HUES64 (cell line): ENCODE data around the gene AIFM1.

ENCODE experiments used
- H3K27ac ChIP-seq: 2 replicates; pipeline ENCODE4 v1.7.0; 2013; ENCODE audit warnings: low read depth, low read length, inconsistent platforms
- H3K27me3 ChIP-seq: 2 replicates; pipeline ENCODE4 v1.6.1; 2013; ENCODE audit warnings: mild to moderate bottlenecking, low read length; ENCODE audit not compliant: insufficient read depth
- H3K36me3 ChIP-seq: 2 replicates; pipeline ENCODE4 v1.6.1; 2013; ENCODE audit warnings: mild to moderate bottlenecking, low read length; ENCODE audit not compliant: insufficient read depth
- H3K4me1 ChIP-seq: 2 replicates; pipeline ENCODE4 v1.6.1; 2013; ENCODE audit warnings: mild to moderate bottlenecking, low read length, moderate library complexity; ENCODE audit not compliant: insufficient read depth
- H3K4me3 ChIP-seq: 2 replicates; pipeline ENCODE4 v1.5.1; 2013; ENCODE audit warnings: mild to moderate bottlenecking, low read length, moderate library complexity
- H3K9ac ChIP-seq: 2 replicates; pipeline ENCODE4 v1.6.1; 2013; ENCODE audit warnings: mild to moderate bottlenecking, low read depth, low read length
- H3K9me3 ChIP-seq: 2 replicates; pipeline ENCODE4 v1.6.1; 2013; ENCODE audit warnings: low read depth, low read length; ENCODE audit not compliant: insufficient read depth
- WGBS: fragments of 150-250, 120-280 bp; methylation state at CpG from one replicate; pipeline ENCODE4 v1.1.7; 2013; ENCODE audit warnings: missing lambda C conversion rate; 5-methylcytosine and 5-hydroxymethylcytosine counted together

AIFM1 gene

GRCh38 chrX:130105244-130105643, 60.4 kb downstream of the AIFM1 start:
- Histone ChIP-seq H3K4me3 (no peak overlapping the region), H3K9me3 (no peaks in the 10 kb centered on the region), H3K36me3 (no peaks in the 10 kb centered on the region), H3K27me3 (peaks cover 21% of the 10 kb centered on the region), H3K9ac (no peak overlapping the region), H3K4me1 (peaks cover 12% of the 10 kb centered on the region), H3K27ac (no peak overlapping the region)
- WGBS: 62% methylated on average over 1 of the region's 3 CpGs

- peaks cover 6% of the 10 kb centered on the region for H3K4me1 ChIP-seq
- H3K9me3 ChIP-seq: no peaks in the 10 kb centered on the region
- WGBS: 0% methylated on average over 1 of the region's 3 CpGs
These were observed 62.0 kb downstream of the AIFM1 start for GRCh38 chrX:130103605-130104004.

GRCh38 chrX:130100180-130100579, 65.5 kb downstream of the AIFM1 start:
- H3K36me3 ChIP-seq: no peaks in the 10 kb centered on the region
- no peak overlapping the region for H3K4me3 ChIP-seq
- no peak overlapping the region for H3K27ac ChIP-seq
- H3K27me3 ChIP-seq: no peaks in the 10 kb centered on the region
- no peak overlapping the region for H3K9ac ChIP-seq
- WGBS: 88% methylated on average over 5 of the region's 5 CpGs
- no peaks in the 10 kb centered on the region for H3K4me1 ChIP-seq
- H3K9me3 ChIP-seq: no peaks in the 10 kb centered on the region

More at GRCh38 chrX:130103605-130104004, 62.0 kb downstream of the AIFM1 start:
- Histone ChIP-seq H3K27ac (no peak overlapping the region), H3K36me3 (no peaks in the 10 kb centered on the region), H3K27me3 (peaks cover 4% of the 10 kb centered on the region), H3K9ac (no peak overlapping the region), H3K4me3 (no peak overlapping the region)

- Histone ChIP-seq H3K27me3 (no peaks in the 10 kb centered on the region), H3K9ac (no peak overlapping the region), H3K9me3 (no peaks in the 10 kb centered on the region), H3K27ac (no peak overlapping the region), H3K4me1 (no peaks in the 10 kb centered on the region), H3K4me3 (no peak overlapping the region), H3K36me3 (no peaks in the 10 kb centered on the region)
- 65% methylated on average over 5 of the region's 5 CpGs for WGBS
These were observed 67.5 kb downstream of the AIFM1 start for GRCh38 chrX:130098210-130098552.

GRCh38 chrX:130097507-130098209, 68.0 kb downstream of the AIFM1 start:
- WGBS: 57% methylated on average over 13 of the region's 14 CpGs
- H3K36me3 ChIP-seq: no peaks in the 10 kb centered on the region
- H3K9me3 ChIP-seq: no peaks in the 10 kb centered on the region
- no peaks in the 10 kb centered on the region for H3K4me1 ChIP-seq
- H3K27me3 ChIP-seq: no peaks in the 10 kb centered on the region
- H3K9ac ChIP-seq: no peak overlapping the region
- no peak overlapping the region for H3K27ac ChIP-seq
- no peak overlapping the region for H3K4me3 ChIP-seq

GRCh38 chrX:130095249-130096030, 70.2 kb downstream of the AIFM1 start:
- 86% methylated on average over 5 of the region's 6 CpGs for WGBS
- H3K27ac ChIP-seq: no peak overlapping the region
- H3K36me3 ChIP-seq: no peaks in the 10 kb centered on the region
- no peak overlapping the region for H3K4me3 ChIP-seq
- no peak overlapping the region for H3K9ac ChIP-seq
- no peaks in the 10 kb centered on the region for H3K27me3 ChIP-seq
- H3K4me1 ChIP-seq: no peaks in the 10 kb centered on the region
- no peaks in the 10 kb centered on the region for H3K9me3 ChIP-seq

GRCh38 chrX:130094696-130095095, 70.9 kb downstream of the AIFM1 start:
- Histone ChIP-seq H3K4me3 (no peak overlapping the region), H3K4me1 (no peaks in the 10 kb centered on the region), H3K27me3 (no peaks in the 10 kb centered on the region), H3K27ac (no peak overlapping the region), H3K9ac (no peak overlapping the region), H3K36me3 (no peaks in the 10 kb centered on the region), H3K9me3 (no peaks in the 10 kb centered on the region)
- WGBS: 84% methylated on average over 8 of the region's 8 CpGs

GRCh38 chrX:130093271-130093670, 72.4 kb downstream of the AIFM1 start:
- H3K9ac ChIP-seq: no peak overlapping the region
- H3K27me3 ChIP-seq: no peaks in the 10 kb centered on the region
- H3K36me3 ChIP-seq: no peaks in the 10 kb centered on the region
- no peak overlapping the region for H3K27ac ChIP-seq
- no peaks in the 10 kb centered on the region for H3K4me1 ChIP-seq
- no peaks in the 10 kb centered on the region for H3K9me3 ChIP-seq
- WGBS: 100% methylated on average over 2 of the region's 2 CpGs
- no peak overlapping the region for H3K4me3 ChIP-seq

GRCh38 chrX:130091980-130092522, 73.6 kb downstream of the AIFM1 start:
- WGBS: 42% methylated on average over 5 of the region's 10 CpGs
- no peaks in the 10 kb centered on the region for H3K27me3 ChIP-seq
- no peak overlapping the region for H3K9ac ChIP-seq
- no peak overlapping the region for H3K27ac ChIP-seq
- no peaks in the 10 kb centered on the region for H3K9me3 ChIP-seq
- no peaks in the 10 kb centered on the region for H3K36me3 ChIP-seq
- no peak overlapping the region for H3K4me3 ChIP-seq
- no peaks in the 10 kb centered on the region for H3K4me1 ChIP-seq

- Histone ChIP-seq H3K27me3 (no peaks in the 10 kb centered on the region), H3K36me3 (no peaks in the 10 kb centered on the region), H3K4me1 (no peaks in the 10 kb centered on the region), H3K4me3 (no peak overlapping the region), H3K9me3 (no peaks in the 10 kb centered on the region), H3K27ac (no peak overlapping the region), H3K9ac (no peak overlapping the region)
- WGBS: 94% methylated on average over 1 of the region's 3 CpGs
These were observed 75.3 kb downstream of the AIFM1 start for GRCh38 chrX:130090364-130090763.

GRCh38 chrX:130086447-130087206, 79.0 kb downstream of the AIFM1 start:
- no peak overlapping the region for H3K9ac ChIP-seq
- H3K27me3 ChIP-seq: no peaks in the 10 kb centered on the region
- H3K36me3 ChIP-seq: no peaks in the 10 kb centered on the region
- H3K9me3 ChIP-seq: no peaks in the 10 kb centered on the region
- no peak overlapping the region for H3K4me3 ChIP-seq
- WGBS: 76% methylated on average over 9 of the region's 13 CpGs
- peaks cover 12% of the 10 kb centered on the region for H3K4me1 ChIP-seq
- H3K27ac ChIP-seq: no peak overlapping the region
